GDM1 (cell line): Measurements from ENCODE around the gene ADSS1.

Experiments
- DNase-seq: peaks from one replicate; lab custom pipeline; 2025; lab: John Stamatoyannopoulos, UW

ADSS1 gene

GRCh38 chr14:104784218-104784568, 60.2 kb downstream of the ADSS1 start:
- no peak for DNase-seq

DNA sequence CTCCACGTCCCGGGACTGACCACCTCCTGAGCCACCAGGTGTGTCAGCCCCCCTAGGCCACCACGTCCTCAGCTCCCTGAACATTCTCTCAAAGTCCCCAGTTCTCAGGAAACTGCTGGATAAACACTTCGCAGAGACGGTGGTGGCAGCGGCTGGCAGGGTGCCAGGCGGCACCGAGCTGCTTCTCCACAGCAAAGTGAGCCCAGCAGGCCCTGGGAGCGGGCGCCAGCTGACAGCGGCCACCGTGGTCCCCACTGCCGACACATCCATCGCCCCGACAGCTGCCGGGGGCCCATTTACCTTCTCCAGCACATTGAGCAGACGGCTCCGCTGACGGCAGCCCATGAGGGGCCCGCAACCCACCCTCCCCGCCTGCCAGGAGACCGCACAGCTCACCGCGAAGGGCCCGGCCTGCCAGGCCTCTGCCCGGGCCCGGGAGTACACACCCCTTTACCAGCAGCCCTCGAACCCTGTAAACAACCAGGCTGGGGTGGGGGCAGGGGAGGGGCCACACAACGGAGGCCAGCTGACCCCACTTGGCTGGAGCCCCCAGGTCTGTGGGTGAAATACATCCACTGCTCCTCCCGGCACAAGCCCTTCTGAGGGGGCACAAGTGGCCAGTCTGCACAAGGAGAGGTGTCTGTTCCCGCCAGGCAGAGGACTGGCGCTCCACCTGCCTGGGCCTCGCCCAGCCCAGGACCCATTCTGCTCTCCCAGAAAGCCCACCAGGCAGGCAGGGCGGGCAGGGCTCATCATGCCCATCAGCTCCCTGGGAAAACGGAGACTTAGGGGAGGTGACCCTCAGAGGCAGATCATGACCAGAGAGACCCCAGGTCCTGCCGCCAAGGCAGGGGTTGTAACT, 61.0 kb downstream of the ADSS1 start:
- no peak for DNase-seq

GRCh38 chr14:104785708-104786080, 61.7 kb downstream of the ADSS1 start:
- DNase-seq, result no peak

DNA sequence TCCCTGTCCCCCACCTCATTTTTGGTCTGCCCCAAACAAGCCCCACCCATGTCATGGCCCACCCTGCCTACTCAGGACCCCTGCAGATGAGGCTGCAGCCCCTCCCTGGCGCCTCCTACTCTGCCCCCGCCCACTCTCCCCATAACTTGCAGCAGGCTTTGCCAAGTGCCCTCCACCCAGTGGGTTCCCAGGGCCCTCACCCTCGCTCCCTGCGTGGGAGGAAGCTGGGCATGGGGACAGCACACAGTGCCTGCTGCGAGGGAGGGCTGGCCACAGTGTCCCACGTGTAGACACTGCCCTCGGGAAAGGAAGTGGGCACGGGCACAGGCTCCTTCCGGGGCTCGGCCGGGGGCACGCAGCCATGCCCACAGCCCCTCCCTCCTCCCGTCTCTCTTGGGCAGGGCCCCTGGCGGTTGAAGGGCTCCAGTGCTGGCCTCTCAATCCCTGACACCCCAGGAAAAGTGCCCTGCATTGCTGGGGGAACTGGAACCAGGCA, 62.1 kb downstream of the ADSS1 start:
- no peak for DNase-seq

GRCh38 chr14:104786726-104787675, 63.0 kb downstream of the ADSS1 start:
- DNase-seq, result no peak

- DNase-seq, result no peak
Observed at GRCh38 chr14:104787736-104788135, 63.7 kb downstream of the ADSS1 start.

DNA sequence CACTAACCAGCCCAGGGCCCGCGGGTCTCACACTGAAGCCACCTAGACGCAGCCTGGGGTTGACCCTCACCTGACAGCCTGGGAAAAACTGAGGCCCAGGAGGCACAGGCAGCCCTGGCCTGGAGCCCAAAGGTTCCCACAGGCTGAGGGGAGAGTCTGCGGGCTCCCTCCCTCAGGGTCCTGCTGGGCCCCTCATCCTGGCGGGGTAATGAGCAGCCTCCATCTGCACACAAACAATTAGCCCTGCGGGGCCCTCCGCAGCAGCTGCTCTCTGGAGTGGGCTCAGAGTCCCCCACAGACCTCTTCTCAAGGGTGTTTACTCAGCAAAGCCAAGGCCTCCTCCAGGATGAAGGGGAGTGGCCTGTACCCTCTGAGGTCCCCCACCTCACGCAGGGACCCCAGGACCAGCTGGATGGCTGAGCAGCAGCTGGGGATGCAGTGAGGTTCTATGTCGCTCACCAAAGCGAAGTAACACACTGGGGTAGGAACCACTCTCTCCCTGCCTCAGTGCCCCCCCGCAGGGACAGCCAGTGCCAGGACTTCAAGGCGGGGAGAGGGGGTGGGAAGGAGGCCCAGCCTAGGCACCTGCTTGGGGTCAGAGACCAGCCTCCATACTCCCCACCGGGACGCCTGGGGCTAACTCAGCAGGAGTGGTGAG, 64.3 kb downstream of the ADSS1 start:
- DNase-seq, result no peak

DNA sequence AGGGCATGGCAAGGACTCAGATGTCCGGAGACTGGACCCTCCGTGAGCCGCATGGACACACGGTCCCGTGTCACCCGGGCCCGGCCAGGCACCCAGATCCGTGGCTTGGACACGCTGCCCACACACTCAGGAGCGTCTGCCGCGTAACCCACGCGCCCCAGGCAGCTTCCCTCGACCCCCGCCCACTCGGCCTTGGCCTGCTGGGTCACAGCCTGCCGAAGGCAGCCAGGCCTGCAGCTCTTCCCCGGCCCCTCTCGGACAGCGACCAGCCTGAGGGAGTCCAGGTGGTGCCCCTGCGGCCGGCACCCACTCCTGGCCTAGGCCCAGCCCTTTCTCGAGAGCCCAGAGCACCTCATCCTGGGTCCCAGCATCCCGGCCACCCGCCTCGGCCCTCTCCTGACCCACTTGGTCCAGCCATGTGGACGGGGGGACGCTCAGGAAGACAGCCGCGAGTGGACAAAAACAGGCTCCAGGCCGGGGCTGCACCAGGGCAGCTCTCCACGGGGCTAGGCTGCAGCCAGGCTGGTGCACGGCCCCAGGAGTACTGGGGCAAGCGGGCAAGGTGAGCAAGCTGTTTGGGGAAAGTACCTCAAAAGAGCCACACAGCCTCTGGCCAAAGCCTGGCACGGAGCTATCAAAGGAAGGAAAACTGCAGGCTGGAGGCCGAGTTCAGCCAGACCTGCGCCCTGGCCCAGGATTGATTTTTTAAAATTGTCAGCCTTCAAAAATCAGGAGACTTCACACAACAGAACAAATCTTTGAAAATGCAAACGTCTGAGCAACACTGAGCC, 65.0 kb downstream of the ADSS1 start:
- DNase-seq, result no peak

DNA sequence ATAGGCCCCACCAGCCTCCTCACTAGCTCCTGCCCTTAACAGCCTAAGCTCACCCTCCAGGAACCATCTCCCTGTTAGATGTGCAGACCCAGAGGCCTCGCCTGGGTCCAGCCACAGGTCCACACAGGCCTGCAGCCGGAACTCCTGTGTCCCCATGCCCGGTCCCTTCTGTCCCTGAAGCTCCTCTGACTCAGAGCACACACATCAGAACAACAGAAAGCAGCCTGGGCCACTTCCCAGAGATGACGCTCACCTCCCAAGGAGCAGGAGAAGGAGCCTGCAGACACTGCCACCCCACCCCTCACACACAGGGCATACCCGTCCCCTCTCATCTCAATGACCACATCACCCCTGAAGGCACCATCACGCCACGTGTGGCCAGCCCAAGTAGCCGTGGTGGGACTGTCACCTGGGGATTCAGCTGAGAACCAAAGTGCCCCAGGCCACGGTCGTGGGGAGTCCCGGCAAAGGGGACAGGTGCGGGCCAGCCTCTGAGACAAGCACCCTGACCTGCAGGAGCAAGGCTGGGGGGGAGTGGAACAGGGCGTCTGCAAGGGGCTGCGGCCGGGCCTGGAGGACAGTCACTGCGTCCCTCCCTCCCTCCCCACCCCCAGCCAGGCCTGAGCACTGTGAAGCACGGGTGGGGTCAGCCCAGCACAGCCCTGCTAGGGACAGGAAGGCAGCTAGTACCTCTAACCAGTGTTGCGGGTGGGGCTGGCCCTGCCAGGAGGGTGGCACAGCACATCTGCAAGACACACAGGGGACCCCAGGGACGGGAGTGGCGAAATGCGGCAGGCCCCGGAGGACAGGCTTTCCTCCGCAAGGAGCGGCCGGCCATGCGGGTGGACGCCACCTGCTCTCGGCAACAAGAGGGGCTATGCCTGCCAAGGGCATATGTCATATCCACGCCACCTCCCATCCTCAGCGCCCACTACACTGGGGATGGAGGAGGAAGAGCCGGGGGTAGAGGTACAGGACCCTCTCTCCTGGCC, 66.0 kb downstream of the ADSS1 start:
- no peak for DNase-seq

DNA sequence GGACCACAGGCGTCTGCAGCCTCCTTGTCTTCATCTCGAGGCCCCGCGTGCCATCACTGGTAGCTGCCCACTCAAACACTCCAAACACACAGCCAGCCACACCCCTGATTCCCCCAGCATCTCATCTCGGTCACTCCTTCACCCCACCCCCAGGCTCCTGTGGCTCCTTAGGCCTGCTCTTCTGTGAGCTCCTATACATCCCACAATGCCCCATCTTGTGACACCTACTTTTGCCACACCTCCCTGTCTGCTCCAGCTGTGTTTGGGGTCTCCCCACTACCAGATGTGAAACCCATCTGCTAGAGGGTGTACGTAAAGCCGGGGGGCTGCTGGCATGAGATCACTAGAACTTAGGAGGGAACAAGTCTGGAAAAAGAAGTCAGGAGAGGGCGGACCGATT, 67.4 kb downstream of the ADSS1 start:
- DNase-seq, result no peak

GRCh38 chr14:104792101-104792884, 68.3 kb downstream of the ADSS1 start:
- DNase-seq, result no peak

GRCh38 chr14:104792945-104793702, 69.1 kb downstream of the ADSS1 start:
- DNase-seq, result no peak

DNA sequence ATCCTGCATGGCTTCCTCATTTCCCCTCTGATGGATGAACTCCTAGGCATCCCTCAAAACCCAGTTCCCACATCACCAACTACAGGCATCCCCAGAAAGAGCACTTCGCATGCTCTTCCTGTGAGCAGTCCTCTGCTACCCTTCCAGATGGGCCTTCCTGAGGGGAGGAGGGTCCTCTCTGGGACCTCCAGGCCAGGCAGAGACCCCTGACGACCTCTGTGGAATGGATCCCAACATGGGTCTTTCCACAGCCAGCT, 69.6 kb downstream of the ADSS1 start:
- DNase-seq, result no peak

GRCh38 chr14:104794099-104794498, 70.1 kb downstream of the ADSS1 start:
- DNase-seq, result no peak

GRCh38 chr14:104794631-104794992, 70.6 kb downstream of the ADSS1 start:
- no peak for DNase-seq

GRCh38 chr14:104794993-104795780, 71.2 kb downstream of the ADSS1 start, which contains the start of gene AKT1:
AKT1 (minus strand) TSS chr14:104795748; CDS start chr14:104792643, 3,105 bp downstream.
- no peak for DNase-seq

- peak; percentile 42 for DNase-seq
Observed at GRCh38 chr14:104795781-104796686, 72.0 kb downstream of the ADSS1 start.
